GM19463 (cell line): ENCODE data around the gene FGF2.

Experiments
- ATAC-seq: cut with Tn5 transposase; IDR thresholded peaks from one replicate; pipeline ENCODE4 v1.9.1; 2021; ENCODE audit warnings: mild to moderate bottlenecking, moderate library complexity; ENCODE audit not compliant: unreplicated experiment

The FGF2 gene

DNA sequence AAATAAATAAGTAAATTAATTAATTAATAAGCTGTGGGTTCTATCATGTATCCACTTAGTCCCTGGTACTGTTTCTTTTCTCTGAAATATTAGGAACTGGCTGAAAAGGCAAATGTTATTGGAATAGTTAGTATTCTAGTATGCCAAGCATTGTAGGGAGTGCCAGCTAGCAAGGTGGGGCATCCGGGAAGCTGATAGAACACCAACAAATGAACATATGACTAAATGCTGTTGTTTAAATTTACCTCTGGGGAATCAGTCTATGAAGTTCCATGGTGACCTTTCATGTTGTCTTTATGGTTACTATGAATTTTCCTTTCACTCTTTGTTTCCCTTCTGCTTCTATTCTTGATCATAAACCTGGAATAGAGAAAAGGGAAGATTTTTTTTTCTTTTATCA lies 63.1 kb downstream of the FGF2 start:
- ATAC-seq = no peak

DNA sequence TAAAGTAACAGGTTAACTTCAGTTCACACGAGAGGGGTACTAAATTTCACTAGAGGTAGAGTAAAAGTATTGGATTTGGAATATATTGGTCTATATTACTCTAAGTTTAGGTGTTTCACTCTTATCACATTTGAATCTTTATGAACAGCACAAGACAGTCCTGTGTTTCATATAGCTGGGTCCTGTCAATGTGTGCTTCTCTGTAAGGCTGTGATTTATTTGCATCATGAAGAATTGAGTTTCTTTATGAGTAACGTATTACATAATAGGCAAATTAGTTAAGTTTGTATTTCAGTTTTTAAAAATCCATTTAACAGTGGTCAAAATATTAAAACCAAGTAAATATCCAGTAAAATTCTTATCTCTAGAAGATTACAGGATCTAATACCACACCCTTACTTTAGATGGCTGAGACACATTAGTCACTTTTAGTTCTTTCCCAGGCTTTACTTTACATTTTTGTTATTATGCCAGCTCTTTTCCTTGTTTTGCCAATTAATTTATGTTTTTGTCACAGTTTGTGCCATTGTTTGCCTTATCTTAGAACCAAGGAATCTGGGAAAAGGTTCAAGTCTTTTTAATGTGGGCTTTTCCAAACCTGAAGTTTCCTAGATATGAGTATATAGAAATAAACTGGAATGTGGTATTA lies 63.6 kb downstream of the FGF2 start:
- no peak for ATAC-seq

DNA sequence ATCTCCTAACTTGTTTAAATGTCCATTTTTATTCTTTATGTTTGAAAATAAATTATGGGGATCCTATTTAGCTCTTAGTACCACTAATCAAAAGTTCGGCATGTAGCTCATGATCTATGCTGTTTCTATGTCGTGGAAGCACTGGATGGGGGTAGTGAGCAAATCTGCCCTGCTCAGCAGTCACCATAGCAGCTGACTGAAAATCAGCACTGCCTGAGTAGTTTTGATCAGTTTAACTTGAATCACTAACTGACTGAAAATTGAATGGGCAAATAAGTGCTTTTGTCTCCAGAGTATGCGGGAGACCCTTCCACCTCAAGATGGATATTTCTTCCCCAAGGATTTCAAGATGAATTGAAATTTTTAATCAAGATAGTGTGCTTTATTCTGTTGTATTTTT lies 68.2 kb downstream of the FGF2 start:
- ATAC-seq = no peak

DNA sequence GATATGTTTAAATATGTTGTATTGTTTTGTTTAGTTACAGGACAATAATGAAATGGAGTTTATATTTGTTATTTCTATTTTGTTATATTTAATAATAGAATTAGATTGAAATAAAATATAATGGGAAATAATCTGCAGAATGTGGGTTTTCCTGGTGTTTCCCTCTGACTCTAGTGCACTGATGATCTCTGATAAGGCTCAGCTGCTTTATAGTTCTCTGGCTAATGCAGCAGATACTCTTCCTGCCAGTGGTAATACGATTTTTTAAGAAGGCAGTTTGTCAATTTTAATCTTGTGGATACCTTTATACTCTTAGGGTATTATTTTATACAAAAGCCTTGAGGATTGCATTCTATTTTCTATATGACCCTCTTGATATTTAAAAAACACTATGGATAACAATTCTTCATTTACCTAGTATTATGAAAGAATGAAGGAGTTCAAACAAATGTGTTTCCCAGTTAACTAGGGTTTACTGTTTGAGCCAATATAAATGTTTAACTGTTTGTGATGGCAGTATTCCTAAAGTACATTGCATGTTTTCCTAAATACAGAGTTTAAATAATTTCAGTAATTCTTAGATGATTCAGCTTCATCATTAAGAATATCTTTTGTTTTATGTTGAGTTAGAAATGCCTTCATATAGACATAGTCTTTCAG lies 68.8 kb downstream of the FGF2 start:
- ATAC-seq = no peak

DNA sequence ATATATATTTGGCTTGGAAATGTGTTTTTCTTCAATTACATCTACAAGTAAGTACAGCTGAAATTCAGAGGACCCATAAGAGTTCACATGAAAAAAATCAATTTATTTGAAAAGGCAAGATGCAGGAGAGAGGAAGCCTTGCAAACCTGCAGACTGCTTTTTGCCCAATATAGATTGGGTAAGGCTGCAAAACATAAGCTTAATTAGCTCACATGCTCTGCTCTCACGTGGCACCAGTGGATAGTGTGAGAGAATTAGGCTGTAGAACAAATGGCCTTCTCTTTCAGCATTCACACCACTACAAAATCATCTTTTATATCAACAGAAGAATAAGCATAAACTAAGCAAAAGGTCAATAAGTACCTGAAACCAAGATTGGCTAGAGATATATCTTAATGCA lies 69.6 kb downstream of the FGF2 start:
- ATAC-seq = no peak

DNA sequence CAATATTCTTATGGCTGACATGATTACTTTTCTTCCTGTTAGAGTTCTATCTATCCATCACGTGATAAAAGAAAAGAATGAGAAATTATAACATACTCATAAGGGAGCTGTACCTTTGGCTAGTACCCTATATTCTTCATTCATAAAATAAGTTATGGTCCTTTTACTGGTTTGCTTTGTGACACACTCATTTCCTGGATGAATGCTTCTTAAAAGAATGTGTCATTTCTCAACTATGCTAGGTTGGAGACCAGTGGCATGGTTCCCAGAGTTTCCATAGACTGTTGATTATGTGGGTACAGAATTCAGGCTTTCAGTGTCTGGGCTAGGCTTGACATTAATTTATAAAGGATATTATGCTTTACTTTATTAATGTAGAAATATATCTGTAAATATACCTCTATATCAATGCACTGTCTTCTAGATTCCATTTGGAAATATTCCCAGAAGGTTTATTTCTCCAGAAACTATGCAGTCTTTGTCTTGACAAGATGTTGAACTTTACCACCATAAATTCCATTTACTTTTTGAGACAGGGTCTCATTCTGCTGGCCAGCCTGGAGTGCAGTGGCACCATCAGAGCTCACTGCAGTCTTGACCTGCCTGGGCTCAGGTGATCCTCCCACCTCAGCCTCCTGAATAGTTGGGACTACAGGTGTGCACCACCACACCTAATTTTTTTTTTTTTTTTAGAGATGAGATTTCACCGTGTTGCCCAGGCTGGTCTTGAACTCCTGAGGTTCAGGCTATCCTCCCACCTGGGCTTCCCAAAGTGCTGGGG lies 71.9 kb downstream of the FGF2 start:
- ATAC-seq = no peak

DNA sequence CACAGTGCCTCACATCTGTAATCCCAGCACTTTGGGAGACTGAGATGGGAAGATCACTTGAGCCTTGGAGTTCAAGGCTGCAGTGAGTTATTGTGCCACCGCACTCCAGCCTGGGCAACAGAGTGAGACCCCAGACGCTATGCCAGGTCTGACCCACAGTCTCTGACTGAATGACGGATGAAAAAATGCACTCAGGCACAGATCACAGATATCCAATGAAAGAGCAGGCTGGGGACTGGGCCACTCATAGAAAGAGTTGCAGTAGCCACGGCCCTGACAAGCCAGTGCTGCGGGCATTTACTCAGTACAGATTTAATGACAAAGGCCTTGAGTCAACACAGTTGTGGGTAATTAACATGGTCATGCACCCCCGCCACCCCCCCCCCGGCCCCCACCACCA lies 73.1 kb downstream of the FGF2 start:
- no peak for ATAC-seq

DNA sequence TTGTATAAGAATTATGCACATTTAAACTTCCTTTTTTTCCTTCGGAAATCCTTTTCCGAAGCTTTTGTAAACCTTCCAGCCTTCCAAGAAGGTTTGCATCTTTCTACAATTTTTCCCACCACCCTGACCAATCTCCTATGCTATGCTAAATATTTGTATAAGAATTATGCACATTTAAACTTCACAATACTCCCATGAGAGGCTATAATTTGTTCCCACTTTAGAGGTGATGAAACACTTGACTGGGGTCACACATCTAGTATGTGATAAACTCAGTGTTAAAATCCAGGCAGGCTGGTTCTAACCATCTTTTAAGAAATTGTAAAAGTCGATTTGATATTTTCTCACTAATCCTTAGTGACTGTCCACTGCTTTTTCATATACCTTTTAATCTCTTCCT lies 73.7 kb downstream of the FGF2 start:
- no peak for ATAC-seq

DNA sequence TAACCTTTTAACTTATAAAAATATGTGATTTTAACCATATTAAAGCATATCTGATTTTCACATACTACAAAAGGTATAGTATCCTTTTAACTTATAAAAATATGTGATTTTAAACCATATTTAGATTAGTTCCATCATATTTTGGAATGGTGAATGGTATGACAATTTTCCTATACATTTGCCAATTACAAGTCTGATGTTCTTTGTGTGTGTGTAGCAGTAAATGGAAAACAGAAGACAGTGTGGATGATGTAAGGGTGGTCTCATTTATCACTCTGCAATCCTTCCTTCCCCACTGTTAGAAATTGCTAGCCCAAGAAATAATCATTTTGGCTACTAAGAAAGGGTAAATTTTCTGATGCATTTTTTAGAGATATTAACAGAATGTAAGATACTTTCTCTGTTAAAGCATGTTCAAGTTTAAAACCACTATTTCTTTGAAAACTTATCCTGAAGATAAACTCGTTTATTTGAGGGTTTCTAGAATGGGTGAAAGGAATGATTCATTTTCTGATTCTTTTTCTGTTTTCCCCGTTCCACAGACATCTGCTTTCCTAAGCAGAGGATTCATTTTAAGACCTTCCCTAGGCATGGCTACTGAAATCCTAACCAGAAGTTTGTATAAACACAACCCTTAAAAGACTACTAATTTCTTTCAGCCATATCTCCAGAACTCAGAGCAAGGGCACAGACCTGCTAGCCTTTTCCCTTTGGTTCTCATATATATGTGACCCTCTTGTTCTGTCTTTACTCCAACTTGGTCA lies 74.8 kb downstream of the FGF2 start:
- ATAC-seq = no peak

DNA sequence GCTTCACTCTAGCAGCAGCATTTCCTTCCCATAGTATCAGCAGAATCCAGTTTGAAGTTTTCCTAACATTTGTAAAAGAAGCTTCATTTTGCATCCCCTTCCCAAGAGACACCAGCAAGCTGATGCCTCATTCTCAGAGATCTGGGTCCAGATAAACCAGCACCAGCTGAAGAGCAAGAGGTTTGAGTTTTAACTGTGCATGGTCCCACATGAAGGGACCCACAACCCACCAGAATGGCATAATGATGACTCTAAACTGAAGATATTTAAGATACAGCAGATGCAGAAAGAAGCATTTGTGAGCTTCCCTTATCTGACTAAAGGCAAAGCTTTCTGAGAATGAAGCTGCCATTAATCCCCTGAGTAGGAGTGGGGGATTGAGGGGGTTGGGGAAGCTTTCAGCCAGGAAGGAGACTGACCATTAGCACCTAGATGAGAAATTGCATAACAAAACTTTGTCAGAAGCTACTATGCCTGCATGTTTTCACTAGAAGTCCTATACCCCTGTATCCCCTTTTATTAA lies 77.2 kb downstream of the FGF2 start:
- ATAC-seq = no peak

DNA sequence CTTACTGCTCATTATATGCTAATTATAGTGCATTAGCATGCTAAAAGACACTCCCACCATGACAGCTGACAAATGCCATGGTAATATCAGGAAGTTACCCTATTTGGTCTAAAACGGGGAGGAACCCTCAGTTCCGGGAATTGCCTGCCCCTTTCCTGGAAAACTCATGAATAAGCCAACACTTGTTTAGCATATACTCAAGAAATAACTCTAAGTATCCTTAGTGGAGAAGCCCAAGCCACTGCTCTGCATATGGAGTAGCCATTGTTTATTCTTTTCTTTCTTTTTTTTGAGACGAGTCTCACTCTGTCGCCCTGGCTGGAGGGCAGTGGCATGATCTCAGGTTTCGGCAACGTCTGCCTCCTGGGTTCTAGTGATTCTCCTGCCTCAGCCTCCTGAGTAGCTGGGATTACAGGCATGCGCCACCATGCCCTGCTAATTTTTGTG lies 80.3 kb downstream of the FGF2 start:
- no peak for ATAC-seq

DNA sequence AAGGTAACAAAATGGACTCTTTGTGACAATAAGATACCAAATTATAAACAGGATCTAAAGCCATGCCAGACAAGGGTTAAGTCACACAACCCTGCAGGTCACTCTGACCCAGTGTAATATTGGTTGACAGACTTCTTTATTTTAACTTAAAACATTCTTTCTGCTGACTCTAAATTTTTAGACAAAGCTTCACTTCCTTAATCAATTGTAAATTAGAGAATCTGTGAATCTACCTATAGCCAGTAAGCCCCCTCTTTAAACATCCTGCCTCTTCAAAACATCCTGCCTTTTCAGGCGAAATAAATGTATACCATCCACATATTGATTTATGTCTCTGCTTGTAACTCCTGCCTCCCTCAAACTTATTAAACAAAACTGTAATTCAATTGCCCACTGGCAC lies 81.6 kb downstream of the FGF2 start:
- no peak for ATAC-seq

DNA sequence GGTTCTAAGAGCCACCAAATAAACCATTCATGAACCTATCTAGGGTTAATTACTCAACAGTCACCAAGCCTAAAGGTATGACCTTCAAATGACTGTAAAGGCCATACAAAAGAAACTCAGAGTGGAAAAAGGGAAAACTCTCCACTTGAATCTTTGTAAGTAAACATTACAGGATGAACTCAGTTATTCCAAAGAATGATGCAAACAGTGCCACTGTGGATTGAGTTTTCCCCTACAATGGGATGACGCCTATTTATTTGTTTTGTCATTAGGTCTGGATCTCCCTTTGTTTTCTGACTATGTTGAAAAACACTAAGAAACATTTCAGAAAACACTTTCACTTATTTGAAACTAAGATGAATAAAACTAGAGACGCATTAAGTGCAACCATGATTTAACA lies 83.1 kb downstream of the FGF2 start:
- ATAC-seq = no peak

DNA sequence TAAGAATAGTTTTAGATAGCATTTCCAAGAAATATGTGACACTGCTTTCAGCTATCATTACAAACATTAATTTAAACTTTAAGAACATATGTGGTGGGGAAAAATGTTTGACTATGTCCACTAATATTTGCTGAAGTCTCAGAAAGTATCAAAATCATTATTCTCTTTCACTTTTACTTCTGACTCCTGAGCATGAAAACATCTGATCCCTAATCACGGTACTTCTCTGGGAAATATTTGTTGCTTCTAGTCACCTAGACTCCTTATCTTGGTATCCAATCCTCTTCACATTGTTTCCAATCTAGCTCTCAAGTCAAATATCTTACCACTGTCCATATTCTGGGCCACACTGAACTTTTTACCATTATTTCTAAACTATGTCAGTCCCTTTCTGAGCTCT lies 85.0 kb downstream of the FGF2 start:
- ATAC-seq = no peak

DNA sequence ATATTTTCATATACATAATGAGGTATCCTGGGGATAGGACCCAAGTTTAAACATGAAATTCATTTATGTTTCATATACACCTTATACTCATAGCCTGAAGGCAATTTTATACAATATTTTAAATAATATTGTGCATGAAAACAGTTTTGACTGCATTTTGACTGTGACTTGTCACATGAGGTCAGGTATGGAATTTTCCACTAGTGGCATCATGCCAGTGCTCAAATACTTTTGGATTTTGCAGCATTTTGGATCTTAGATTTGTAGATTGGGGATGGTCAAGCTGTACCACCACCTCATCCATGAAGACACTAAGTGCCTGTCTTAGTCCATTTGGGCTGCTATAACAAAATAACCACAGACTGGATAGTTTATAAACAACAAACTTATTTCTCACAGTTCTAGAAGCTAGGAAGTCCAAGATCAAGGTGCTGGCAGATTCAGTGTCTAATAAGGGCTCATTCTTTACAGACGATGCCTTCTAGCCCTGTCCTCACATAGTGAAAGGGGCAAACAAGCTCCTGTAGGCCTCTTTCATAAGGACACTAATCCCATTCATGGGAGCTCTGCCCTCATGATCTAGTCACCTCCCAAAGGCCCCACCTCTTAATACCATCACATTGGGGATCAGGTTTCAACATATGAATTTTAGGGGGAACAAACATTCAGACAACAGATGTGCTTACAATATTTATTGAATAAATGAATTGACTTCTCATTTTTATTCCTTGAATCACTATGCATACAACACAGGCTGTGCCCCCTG lies 86.4 kb downstream of the FGF2 start:
- no peak for ATAC-seq

DNA sequence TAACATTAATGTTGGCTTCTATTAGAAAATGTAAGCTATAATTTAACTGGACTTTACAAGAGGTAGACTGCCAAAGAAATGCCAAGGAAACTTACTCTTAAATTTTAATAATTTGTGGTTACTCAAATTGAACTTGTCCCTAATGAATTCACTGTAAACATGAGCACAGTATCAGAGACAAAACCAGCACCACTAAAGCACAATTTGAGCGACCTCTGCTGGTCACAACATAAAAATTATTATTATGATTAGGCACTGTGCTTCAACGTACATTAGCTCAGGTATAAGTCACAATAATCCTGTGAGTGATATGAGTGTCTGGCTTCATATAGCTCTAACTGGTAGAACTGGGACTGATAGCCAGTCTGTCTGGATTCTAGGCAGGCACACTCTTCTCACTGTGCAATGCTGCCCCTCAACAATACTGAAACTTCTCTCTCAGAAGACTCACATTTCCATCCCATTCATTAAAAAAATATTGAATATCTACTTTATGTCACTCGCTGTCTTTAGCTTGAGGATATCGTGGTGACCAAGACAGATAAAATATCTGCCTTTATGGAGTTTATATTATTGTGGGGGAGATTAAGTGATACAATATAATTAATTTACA lies 87.8 kb downstream of the FGF2 start:
- peak; percentile 91 for ATAC-seq

DNA sequence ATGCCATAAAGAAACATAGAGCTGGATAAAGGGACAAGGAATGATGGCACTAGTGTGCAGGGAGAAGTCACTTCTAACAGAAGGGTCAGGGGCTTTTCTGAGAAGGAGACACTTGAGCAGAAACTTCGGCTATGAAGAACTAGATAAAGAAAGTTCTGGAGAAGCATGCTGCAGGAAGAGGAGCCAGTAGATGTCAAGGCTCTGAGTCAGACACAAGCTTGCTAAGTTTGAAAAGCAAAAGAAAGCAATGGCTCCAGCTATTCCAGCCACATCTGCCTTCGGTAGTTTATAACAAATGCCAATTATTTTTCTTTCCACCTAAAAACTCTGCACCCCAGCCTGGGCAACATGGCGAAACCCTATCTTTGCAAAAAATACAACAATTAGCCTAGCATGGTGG lies 88.3 kb downstream of the FGF2 start:
- no peak for ATAC-seq

DNA sequence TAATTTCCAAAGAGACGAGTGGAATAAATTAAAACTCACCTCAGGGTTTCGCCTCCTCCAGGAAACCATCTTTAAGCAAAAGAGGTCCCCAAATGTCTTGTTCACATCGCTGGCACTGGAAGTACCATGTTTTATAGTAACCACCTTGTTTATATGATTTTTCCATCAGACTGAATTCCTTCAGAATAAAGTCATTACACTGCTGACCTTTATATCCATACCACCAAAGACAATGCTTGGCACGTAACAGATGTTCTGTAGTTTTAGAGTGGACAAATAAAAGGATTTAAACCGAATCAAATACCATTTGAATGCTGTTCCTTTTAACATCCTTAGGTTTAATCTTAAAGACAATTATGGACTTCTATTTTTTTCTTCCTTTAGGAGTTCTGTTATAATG lies 91.1 kb downstream of the FGF2 start:
- ATAC-seq = no peak

DNA sequence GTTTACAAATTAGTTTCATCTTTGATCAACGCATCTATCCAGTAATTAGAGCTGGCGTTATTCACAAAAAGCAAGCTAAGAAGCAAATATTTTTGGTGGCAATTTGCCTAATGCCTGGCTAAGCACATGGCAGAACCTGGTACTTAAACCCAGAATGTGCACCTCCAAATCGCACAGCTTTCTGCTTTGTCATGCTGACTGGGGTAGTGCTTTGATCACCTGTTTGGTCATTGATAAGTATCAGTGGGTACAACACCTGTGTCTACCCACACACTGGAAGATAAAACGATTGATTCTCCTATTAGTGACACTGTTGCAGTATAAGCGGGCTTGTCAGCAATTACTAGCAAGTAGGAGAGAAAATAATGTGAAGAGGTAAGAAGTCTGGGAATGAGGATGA lies 93.8 kb downstream of the FGF2 start:
- ATAC-seq = no peak

DNA sequence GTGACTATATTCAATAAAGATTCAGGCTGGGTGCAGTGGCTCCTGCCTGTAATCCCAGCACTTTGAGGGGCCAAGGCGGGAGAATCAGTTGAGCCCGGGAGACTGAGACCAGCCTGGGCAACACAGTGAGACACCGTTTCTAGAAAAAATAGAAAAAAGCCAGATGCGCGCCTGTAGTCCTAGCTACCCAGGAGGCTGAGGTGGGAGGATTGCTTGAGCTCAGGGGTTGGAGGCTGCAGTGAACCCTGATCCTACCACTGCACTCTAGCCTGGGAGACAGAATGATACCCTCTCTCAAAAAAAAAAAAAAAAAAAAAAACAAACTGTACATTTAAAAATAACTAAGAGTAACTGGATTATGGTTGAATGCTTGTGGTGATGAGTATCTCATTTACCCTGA lies 94.7 kb downstream of the FGF2 start:
- no peak for ATAC-seq
